SK-N-SH (cell line): ENCODE results near the gene KCTD21. TPM values are rescaled to one million over a fixed set of nuclear protein-coding genes. Genes with fewer than 3 reads are reported as not detected.

ENCODE experiments used
- CTCF ChIA-PET: fragments of 300-600, 350-600 bp; formaldehyde crosslinking; extraction: SDS; loops from one replicate; lab custom pipeline; 2021; lab: Yijun Ruan, JAX
- POLR2A ChIA-PET: fragments of 350-600 bp; sonication (Branson Sonifier 250); formaldehyde crosslinking; extraction: SDS; loops from one replicate; lab custom pipeline; 2020; ENCODE audit warnings: antibody characterized with exemption, inconsistent platforms; lab: Yijun Ruan, JAX
- DNase-seq: peaks from one replicate; pipeline ENCODE4 v3.0.0; 2012
- H2AFZ ChIP-seq: fragments of 200-600 bp; sonication (generic); 2 replicates; pipeline ENCODE4 v1.8.1; 2016; ENCODE audit warnings: antibody characterized with exemption, mild to moderate bottlenecking, low read depth
- H3F3A ChIP-seq: fragments of 200-600 bp; sonication (generic); replicated peaks from 2 replicates; pipeline ENCODE3; 2016; ENCODE audit warnings: antibody characterized with exemption, mild to moderate bottlenecking; ENCODE audit not compliant: insufficient read depth
- H3K27ac ChIP-seq, 2 experiments: fragments of 200-500 bp in 1 of 2; fragments of 200-600 bp in 1 of 2; sonication (Bioruptor generic) in 1 of 2; sonication (generic), shearing (Covaris generic) in 1 of 2; 2 replicates each; pipeline versions ENCODE4 v1.5.1 to v1.6.1; 2014 to 2016; ENCODE audit warnings: low read depth in 2 of 2, inconsistent platforms in 1 of 2, low read length in 1 of 2, mild to moderate bottlenecking in 1 of 2, mixed read lengths in 1 of 2
- H3K27me3 ChIP-seq: fragments of 200-600 bp; sonication (generic), shearing (Covaris generic); 2 replicates; pipeline ENCODE4 v1.6.1; 2016; ENCODE audit warnings: mixed run types; ENCODE audit not compliant: insufficient read depth
- H3K36me3 ChIP-seq, 2 experiments: fragments of 200-500 bp in 1 of 2; fragments of 200-600 bp in 1 of 2; sonication (Bioruptor generic) in 1 of 2; sonication (generic) in 1 of 2; replicated peaks in 1 of 2; 2 replicates each; pipeline versions ENCODE3 to v1.5.1; 2014 to 2016; ENCODE audit warnings: low read length in 1 of 2, mild to moderate bottlenecking in 1 of 2; ENCODE audit not compliant: insufficient read depth in 2 of 2, control insufficient read depth in 1 of 2
- H3K4me1 ChIP-seq, 2 experiments: fragments of 200-500 bp in 1 of 2; fragments of 200-600 bp in 1 of 2; sonication (Bioruptor generic) in 1 of 2; sonication (generic), shearing (Covaris generic) in 1 of 2; 2 replicates each; pipeline versions ENCODE4 v1.5.1 to v1.6.1; 2014 to 2016; ENCODE audit warnings: low read depth in 1 of 2, low read length in 1 of 2, mixed run types in 1 of 2; ENCODE audit not compliant: insufficient read depth in 2 of 2, control insufficient read depth in 1 of 2
- H3K4me2 ChIP-seq: fragments of 200-600 bp; sonication (generic), shearing (Covaris generic); 2 replicates; pipeline ENCODE4 v1.6.1; 2017; ENCODE audit warnings: mixed run types
- H3K4me3 ChIP-seq, 2 experiments: fragments of 200-500 bp in 1 of 2; fragments of 200-600 bp in 1 of 2; sonication (Bioruptor generic) in 1 of 2; sonication (generic), shearing (Covaris generic) in 1 of 2; 2 replicates each; pipeline versions ENCODE4 v1.5.1 to v1.8.1; 2014 to 2016; ENCODE audit warnings: low read depth in 2 of 2, inconsistent platforms in 1 of 2, low read length in 1 of 2, mild to moderate bottlenecking in 1 of 2, mixed read lengths in 1 of 2, moderate library complexity in 1 of 2
- H3K79me2 ChIP-seq: fragments of 200-600 bp; sonication (generic); 2 replicates; pipeline ENCODE4 v1.8.1; 2017; ENCODE audit warnings: mild to moderate bottlenecking; ENCODE audit not compliant: insufficient read depth
- H3K9ac ChIP-seq: fragments of 200-600 bp; sonication (generic); 2 replicates; pipeline ENCODE4 v1.6.1; 2017; ENCODE audit warnings: mixed run types
- H3K9me2 ChIP-seq: fragments of 200-600 bp; sonication (generic); 2 replicates; pipeline ENCODE4 v1.6.1; 2017; ENCODE audit warnings: mixed run types
- H3K9me3 ChIP-seq: fragments of 200-600 bp; sonication (generic); 2 replicates; pipeline ENCODE4 v1.6.1; 2017; ENCODE audit warnings: mixed run types, mild to moderate bottlenecking, moderate library complexity
- H4K20me1 ChIP-seq: fragments of 200-600 bp; sonication (generic); 2 replicates; pipeline ENCODE4 v1.6.1; 2017; ENCODE audit warnings: mild to moderate bottlenecking, mixed run types; ENCODE audit not compliant: insufficient read depth
- EP300 ChIP-seq, 2 experiments: IDR thresholded peaks; 2 replicates each; pipeline versions ENCODE4 v1.4.0 to v1.6.1; 2012; ENCODE audit warnings: borderline replicate concordance in 1 of 2, low read depth in 1 of 2, low read length in 1 of 2
- FOXJ3 ChIP-seq: sonication (generic); formaldehyde crosslinking; IDR thresholded peaks from 2 replicates; pipeline ENCODE4 v1.5.1; 2020; ENCODE audit warnings: mild to moderate bottlenecking, missing genetic modification reagents
- MAX ChIP-seq: IDR thresholded peaks from 2 replicates; pipeline ENCODE4 v1.4.0; 2012; ENCODE audit warnings: low read depth
- MEF2A ChIP-seq: IDR thresholded peaks from 2 replicates; pipeline ENCODE4 v1.4.0; 2012; ENCODE audit warnings: low read depth, borderline replicate concordance
- MXI1 ChIP-seq: IDR thresholded peaks from 2 replicates; pipeline ENCODE4 v1.6.1; 2012; ENCODE audit warnings: mild to moderate bottlenecking, low read depth, low read length, improper control_type of control experiment
- NFIC ChIP-seq: IDR thresholded peaks from 2 replicates; pipeline ENCODE4 v1.4.0; 2012; ENCODE audit warnings: borderline replicate concordance
- POLR2AphosphoS5 ChIP-seq: IDR thresholded peaks from 2 replicates; pipeline ENCODE4 v1.6.1; 2012; ENCODE audit warnings: low read depth, low read length
- RCOR1 ChIP-seq: fragments of 150-350 bp; IDR thresholded peaks from 2 replicates; pipeline ENCODE4 v1.6.1; 2017; ENCODE audit warnings: antibody characterized with exemption, low read length
- REST ChIP-seq: IDR thresholded peaks from 2 replicates; pipeline ENCODE4 v1.6.1; 2012; ENCODE audit warnings: mild to moderate bottlenecking, low read depth, low read length, moderate library complexity
- RFX5 ChIP-seq: IDR thresholded peaks from 2 replicates; pipeline ENCODE4 v1.6.1; 2012; ENCODE audit warnings: mild to moderate bottlenecking, improper control_type of control experiment, low read length
- RXRA ChIP-seq: IDR thresholded peaks from 2 replicates; pipeline ENCODE4 v1.4.0; 2012; ENCODE audit warnings: low read depth, mild to moderate bottlenecking, borderline replicate concordance
- SIN3A ChIP-seq: IDR thresholded peaks from 2 replicates; pipeline ENCODE4 v1.6.1; 2012; ENCODE audit warnings: low read depth, mild to moderate bottlenecking, low read length, moderate library complexity, borderline replicate concordance
- SMC3 ChIP-seq: IDR thresholded peaks from 2 replicates; pipeline ENCODE4 v1.6.1; 2012; ENCODE audit warnings: low read depth, low read length, improper control_type of control experiment
- TAF1 ChIP-seq: IDR thresholded peaks from 2 replicates; pipeline ENCODE4 v1.6.1; 2012; ENCODE audit warnings: low read depth, mild to moderate bottlenecking, low read length, moderate library complexity, borderline replicate concordance
- TCF12 ChIP-seq: IDR thresholded peaks from 2 replicates; pipeline ENCODE4 v1.4.0; 2012
- TEAD4 ChIP-seq: IDR thresholded peaks from 2 replicates; pipeline ENCODE4 v1.4.0; 2012; ENCODE audit warnings: mild to moderate bottlenecking, borderline replicate concordance; ENCODE audit not compliant: insufficient read depth
- WGBS: methylation state at CpG from one replicate; pipeline ENCODE4 v1.1.6; 2017; ENCODE audit warnings: low lambda C conversion rate; 5-methylcytosine and 5-hydroxymethylcytosine counted together
- polyA plus RNA-seq, 3 experiments: library from polyadenylated mRNA; depleted of rRNA; stranded (reverse); fragments of >200 nt; gene quantifications; 2 replicates each; pipeline ENCODE4 v1.2.3, GENCODE V29; 2012
- TF ChIP-seq, protein P1 (sequence below): IDR thresholded peaks from 2 replicates; pipeline ENCODE4; 2012
- TF ChIP-seq, protein P2 (sequence below): fragments of 150-350 bp; IDR thresholded peaks from 2 replicates; pipeline ENCODE4 v1.6.1; 2017; ENCODE audit warnings: antibody characterized with exemption, low read length, low read depth, borderline replicate concordance
- TF ChIP-seq, protein P3 (sequence below): IDR thresholded peaks from 2 replicates; pipeline ENCODE4 v1.4.0; 2012; ENCODE audit warnings: low read depth, borderline replicate concordance
- TF ChIP-seq, protein P4 (sequence below): fragments of 200-600 bp; sonication (generic); IDR thresholded peaks from 2 replicates; pipeline ENCODE4 v1.6.1; 2017; ENCODE audit warnings: antibody characterized with exemption, mild to moderate bottlenecking, moderate library complexity

Gene KCTD21
- polyA plus RNA-seq (2012; rRNA removed) = 5.0 and 7.5 TPM in 2 replicates
- polyA plus RNA-seq (2012; cell fraction: cytosol; rRNA removed) = 4.9 and 5.3 TPM in 2 replicates
- 5.3 and 12.7 TPM in 2 replicates for polyA plus RNA-seq (2012; cell fraction: nucleus; rRNA removed)

GRCh38 chr11:78188286-78189173 lies at the start of gene KCTD21, which contains the start of gene USP35:
TSS of gene KCTD21 (minus strand) at chr11:78188626. CDS start at chr11:78174554, 14,072 bp downstream.
TSS of gene USP35 (plus strand) at chr11:78188919. CDS start at chr11:78196246, 7,327 bp downstream.
- Histone ChIP-seq H3K79me2 (peaks cover 83% of the 10 kb centered on the region), H3K36me3 (peaks cover 0 to 16% of the 10 kb centered on the region in 2 experiments), H3K9me3 (no peaks in the 10 kb centered on the region), H3K27me3 (no peaks in the 10 kb centered on the region), H3F3A (peaks cover 5% of the 10 kb centered on the region), H3K9me2 (no peaks in the 10 kb centered on the region), H3K4me1 (peaks cover 21 to 32% of the 10 kb centered on the region in 2 experiments; a peak in 3 of 4 replicates), H3K27ac (peak within 1 kb of the TSS; percentile 80 to 82; a peak in 3 of 4 replicates), H2AFZ (peak within 1 kb of the TSS; percentile 78), H4K20me1 (0 out of 2 replicates have a peak, but pooled peaks cover 8% of the 10 kb centered on the region), H3K4me2 (peak within 1 kb of the TSS; percentile 86), H3K4me3 (peak within 1 kb of the TSS; percentile 74 to 98), H3K9ac (peak within 1 kb of the TSS; percentile 92)
- CTCF ChIA-PET = interaction anchor here (1.2 to 3.2 kb wide), 3 partner anchors 41 to 376 kb away, joined by 3 to 12 read pairs (median 3); partner anchors contain the start of gene ALG8
- under 1% methylated on average over 23 of the region's 74 CpGs for WGBS
- POLR2A ChIA-PET = interaction anchor here (0.6 to 1.9 kb wide), 9 partner anchors 17 to 386 kb away, joined by 3 to 13 read pairs (median 4); partner anchors contain the start of genes ALG8, GAB2 and NARS2
- DNase-seq = peak; percentile 98
- no peak for TF ChIP-seq RFX5
- TF ChIP-seq, protein P1, sequence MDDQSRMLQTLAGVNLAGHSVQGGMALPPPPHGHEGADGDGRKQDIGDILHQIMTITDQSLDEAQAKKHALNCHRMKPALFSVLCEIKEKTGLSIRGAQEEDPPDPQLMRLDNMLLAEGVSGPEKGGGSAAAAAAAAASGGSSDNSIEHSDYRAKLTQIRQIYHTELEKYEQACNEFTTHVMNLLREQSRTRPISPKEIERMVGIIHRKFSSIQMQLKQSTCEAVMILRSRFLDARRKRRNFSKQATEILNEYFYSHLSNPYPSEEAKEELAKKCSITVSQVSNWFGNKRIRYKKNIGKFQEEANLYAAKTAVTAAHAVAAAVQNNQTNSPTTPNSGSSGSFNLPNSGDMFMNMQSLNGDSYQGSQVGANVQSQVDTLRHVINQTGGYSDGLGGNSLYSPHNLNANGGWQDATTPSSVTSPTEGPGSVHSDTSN = peak; percentile 73
- no peak for TF ChIP-seq RXRA
- no peak for TF ChIP-seq SMC3
- TF ChIP-seq, protein P2, sequence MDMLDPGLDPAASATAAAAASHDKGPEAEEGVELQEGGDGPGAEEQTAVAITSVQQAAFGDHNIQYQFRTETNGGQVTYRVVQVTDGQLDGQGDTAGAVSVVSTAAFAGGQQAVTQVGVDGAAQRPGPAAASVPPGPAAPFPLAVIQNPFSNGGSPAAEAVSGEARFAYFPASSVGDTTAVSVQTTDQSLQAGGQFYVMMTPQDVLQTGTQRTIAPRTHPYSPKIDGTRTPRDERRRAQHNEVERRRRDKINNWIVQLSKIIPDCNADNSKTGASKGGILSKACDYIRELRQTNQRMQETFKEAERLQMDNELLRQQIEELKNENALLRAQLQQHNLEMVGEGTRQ = no peak
- peak; percentile 67; the same call in 1 of the 2 replicates for TF ChIP-seq SIN3A
- TF ChIP-seq RCOR1 = peak; percentile 38; the same call in 1 of the 2 replicates
- TF ChIP-seq MEF2A = no peak; the same call in 1 of the 2 replicates
- peak; percentile 58; the same call in 1 of the 2 replicates for TF ChIP-seq POLR2AphosphoS5
- peak; percentile 42; the same call in 1 of the 2 replicates for TF ChIP-seq MXI1
- TF ChIP-seq MAX = peak; percentile 20; the same call in 1 of the 2 replicates
- TF ChIP-seq TAF1 = peak; percentile 50
- TF ChIP-seq EP300 (IDR thresholded peaks at IDR 0.05; ENCODE audit: borderline replicate concordance in 1 of 2, low read depth in 1 of 2, low read length in 1 of 2) = no peak
- no peak for TF ChIP-seq NFIC
- no peak for TF ChIP-seq TEAD4
- TF ChIP-seq, protein P3, sequence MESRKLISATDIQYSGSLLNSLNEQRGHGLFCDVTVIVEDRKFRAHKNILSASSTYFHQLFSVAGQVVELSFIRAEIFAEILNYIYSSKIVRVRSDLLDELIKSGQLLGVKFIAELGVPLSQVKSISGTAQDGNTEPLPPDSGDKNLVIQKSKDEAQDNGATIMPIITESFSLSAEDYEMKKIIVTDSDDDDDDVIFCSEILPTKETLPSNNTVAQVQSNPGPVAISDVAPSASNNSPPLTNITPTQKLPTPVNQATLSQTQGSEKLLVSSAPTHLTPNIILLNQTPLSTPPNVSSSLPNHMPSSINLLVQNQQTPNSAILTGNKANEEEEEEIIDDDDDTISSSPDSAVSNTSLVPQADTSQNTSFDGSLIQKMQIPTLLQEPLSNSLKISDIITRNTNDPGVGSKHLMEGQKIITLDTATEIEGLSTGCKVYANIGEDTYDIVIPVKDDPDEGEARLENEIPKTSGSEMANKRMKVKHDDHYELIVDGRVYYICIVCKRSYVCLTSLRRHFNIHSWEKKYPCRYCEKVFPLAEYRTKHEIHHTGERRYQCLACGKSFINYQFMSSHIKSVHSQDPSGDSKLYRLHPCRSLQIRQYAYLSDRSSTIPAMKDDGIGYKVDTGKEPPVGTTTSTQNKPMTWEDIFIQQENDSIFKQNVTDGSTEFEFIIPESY = no peak
- TF ChIP-seq FOXJ3 (CRISPR knock-in tag) = no peak
- TF ChIP-seq, protein P4, sequence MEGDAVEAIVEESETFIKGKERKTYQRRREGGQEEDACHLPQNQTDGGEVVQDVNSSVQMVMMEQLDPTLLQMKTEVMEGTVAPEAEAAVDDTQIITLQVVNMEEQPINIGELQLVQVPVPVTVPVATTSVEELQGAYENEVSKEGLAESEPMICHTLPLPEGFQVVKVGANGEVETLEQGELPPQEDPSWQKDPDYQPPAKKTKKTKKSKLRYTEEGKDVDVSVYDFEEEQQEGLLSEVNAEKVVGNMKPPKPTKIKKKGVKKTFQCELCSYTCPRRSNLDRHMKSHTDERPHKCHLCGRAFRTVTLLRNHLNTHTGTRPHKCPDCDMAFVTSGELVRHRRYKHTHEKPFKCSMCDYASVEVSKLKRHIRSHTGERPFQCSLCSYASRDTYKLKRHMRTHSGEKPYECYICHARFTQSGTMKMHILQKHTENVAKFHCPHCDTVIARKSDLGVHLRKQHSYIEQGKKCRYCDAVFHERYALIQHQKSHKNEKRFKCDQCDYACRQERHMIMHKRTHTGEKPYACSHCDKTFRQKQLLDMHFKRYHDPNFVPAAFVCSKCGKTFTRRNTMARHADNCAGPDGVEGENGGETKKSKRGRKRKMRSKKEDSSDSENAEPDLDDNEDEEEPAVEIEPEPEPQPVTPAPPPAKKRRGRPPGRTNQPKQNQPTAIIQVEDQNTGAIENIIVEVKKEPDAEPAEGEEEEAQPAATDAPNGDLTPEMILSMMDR = no peak
- peak; percentile 17; the same call in 1 of the 2 replicates for TF ChIP-seq TCF12
- TF ChIP-seq REST = no peak
